Activated T-helper 1 cell treated with anti-CD3 and anti-CD28 coated beads, Interleukin-12 subunit alpha, Interleukin-12 subunit beta, Interleukin-2, Interleukin-4 antibody, amounts not matched to agents 30 ng/mL and 10 ng/mL and 1 ng/mL, durations not matched to agents 14 hours and 24 hours and 36 hours (primary cell): ENCODE data around the gene CABLES2. TPM values are rescaled to one million over a fixed set of nuclear protein-coding genes. Genes with fewer than 3 reads are reported as not detected.

Experiments used
- DNase-seq: peaks from one replicate; pipeline ENCODE4 v3.0.0; 2021; ENCODE audit warnings: low spot score
- H3K27ac Mint-ChIP-seq: one replicate; pipeline ENCODE4 v1.8.0; 2021; ENCODE audit warnings: mild to moderate bottlenecking, mixed read lengths
- H3K27me3 Mint-ChIP-seq: one replicate; pipeline ENCODE4 v1.8.0; 2022; ENCODE audit warnings: mild to moderate bottlenecking, moderate library complexity, mixed read lengths; ENCODE audit not compliant: insufficient read depth
- H3K36me3 Mint-ChIP-seq: one replicate; pipeline ENCODE4 v1.8.0; 2021; ENCODE audit warnings: low read depth, mixed read lengths
- H3K4me1 Mint-ChIP-seq: one replicate; pipeline ENCODE4 v1.8.0; 2021; ENCODE audit warnings: low read depth, mixed read lengths
- H3K4me3 Mint-ChIP-seq: one replicate; pipeline ENCODE4 v1.8.0; 2021; ENCODE audit warnings: mild to moderate bottlenecking, moderate library complexity, mixed read lengths
- H3K9me3 Mint-ChIP-seq: one replicate; pipeline ENCODE4 v1.8.0; 2021; ENCODE audit warnings: mixed read lengths
- intact Hi-C: fragments of 100-400 bp; cut with micrococcal nuclease; formaldehyde crosslinking; loops from one replicate; pipeline ENCODE4 v1.15.1; 2024
- total RNA-seq: library from RNA; stranded (reverse); gene quantifications from 2 replicates; pipeline ENCODE4 v1.2.3, GENCODE V29; 2022

CABLES2 gene
- total RNA-seq, 1 donor from 2014 or later = 12.9 TPM

DNA sequence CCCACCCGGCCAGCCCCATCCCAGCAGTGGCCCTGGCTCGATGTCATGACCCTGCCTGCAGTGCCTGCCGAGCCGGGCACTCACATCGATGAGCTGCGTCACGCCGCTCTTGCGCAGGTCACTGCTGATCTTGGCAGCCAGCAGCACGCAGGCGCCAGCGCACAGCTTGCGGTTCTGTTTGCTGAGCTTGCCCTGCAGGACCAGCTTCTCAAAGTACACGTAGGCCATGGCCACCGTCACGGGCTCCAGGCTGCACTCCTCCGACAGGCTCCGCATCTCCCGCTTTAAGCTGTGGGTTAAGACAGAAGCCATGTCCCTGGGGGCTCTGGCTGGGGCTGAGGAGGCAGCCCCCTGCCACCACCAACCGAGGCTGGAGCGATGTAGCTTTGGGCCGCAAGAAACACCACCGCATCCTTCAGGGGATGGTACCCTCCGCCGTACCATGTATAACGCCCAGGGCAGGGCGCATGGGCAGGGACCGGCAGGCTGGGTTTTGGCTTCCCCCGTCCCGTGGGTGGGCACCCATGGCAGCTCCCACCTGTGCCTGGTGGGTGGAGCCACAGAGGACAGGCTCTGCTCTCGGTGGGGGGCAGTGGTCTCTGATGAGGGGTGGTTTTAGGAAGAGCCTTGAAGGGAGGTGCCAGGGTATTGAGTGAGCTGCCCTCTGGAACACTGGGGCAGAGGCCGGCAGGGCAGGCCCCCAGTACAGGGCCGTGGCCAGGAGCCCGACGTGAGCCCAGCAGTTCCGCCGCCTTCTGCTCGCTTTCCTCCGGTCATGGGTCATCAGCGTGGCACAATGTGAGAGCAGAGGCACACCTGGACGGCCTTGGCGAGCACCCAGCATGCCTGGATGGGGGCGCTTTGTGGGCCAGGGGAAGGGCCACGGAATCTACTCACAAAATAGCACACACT, 15.7 kb downstream of the CABLES2 start:
- no peak for DNase-seq
- intact Hi-C loops = no loop called here
- no peak overlapping the region for H3K4me3 Mint-ChIP-seq
- H3K27ac Mint-ChIP-seq = no peak overlapping the region
- no peaks in the 10 kb centered on the region for H3K9me3 Mint-ChIP-seq
- H3K4me1 Mint-ChIP-seq = peaks cover 22% of the 10 kb centered on the region
- H3K27me3 Mint-ChIP-seq = no peaks in the 10 kb centered on the region
- peaks cover 31% of the 10 kb centered on the region for H3K36me3 Mint-ChIP-seq

DNA sequence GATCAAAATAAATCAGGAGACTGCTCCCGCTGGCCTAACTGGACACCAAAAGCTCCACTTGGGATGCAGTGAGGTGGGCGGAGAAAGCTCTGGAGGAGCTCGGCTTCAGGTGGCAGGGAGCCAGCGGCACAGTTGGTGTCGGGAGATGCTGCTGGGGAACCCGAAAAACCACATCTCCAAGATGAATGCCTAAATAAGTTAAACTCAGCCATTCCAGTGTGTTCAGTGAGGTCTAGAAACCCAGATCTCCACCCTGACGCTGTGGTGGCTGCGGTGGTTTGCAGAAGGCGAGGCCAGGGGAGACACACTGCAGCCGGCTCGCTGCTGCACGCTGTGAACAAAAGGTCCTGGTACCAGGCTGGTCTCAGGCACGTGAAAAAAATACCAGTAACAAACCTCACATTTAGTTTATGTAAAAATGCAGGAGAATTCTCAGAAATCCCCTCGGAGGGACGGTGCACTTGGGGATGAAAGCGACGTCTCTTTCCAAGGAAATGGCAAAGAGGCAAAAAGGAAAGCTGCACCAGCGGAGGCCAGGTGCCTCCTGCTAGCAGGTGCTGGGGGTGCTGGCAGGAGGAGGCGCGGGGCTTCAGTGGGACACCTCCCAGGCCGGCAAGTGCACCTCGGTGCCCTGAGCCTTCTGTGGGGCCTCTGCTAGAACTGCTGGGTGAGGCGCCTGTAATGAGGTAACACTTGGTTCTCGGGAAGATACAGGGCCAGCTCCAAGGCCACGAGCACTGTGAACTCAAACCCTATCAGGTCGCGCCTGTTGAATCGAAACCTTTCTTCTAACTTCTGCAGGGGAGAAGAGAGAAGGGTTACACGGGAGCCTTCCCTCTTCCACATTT, 16.5 kb downstream of the CABLES2 start:
- no peak overlapping the region for H3K27ac Mint-ChIP-seq
- peaks cover 31% of the 10 kb centered on the region for H3K36me3 Mint-ChIP-seq
- intact Hi-C loops = no loop called here
- no peak overlapping the region for H3K4me3 Mint-ChIP-seq
- peaks cover 24% of the 10 kb centered on the region for H3K4me1 Mint-ChIP-seq
- DNase-seq = no peak
- no peaks in the 10 kb centered on the region for H3K27me3 Mint-ChIP-seq
- no peaks in the 10 kb centered on the region for H3K9me3 Mint-ChIP-seq

DNA sequence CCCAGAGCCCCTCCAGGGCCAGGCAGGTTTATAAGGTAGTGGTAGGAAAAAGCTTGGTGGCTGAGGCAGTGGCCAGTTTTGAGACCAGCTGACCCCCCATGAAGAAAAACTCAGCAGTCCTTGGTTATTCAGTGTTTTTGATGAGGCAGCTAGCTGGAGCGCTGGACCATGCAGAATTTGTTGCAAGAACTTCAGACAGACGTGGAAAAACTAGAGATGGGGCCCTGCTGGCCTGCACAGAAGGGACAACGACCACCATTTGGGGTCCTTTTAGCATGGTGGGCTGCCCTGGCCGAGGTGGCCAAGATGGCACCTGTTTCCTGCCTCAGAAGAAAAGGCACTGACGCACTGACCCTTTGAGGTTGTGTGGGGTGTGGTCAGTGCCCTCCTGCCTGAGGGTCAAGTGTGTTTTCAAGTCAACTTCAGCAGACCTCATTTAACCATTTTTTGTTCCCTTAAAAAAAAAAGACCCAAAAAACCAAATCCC, 17.4 kb downstream of the CABLES2 start:
- no peak for DNase-seq
- H3K36me3 Mint-ChIP-seq = peaks cover 31% of the 10 kb centered on the region
- H3K4me3 Mint-ChIP-seq = no peak overlapping the region
- peaks cover 29% of the 10 kb centered on the region for H3K4me1 Mint-ChIP-seq
- H3K27me3 Mint-ChIP-seq = no peaks in the 10 kb centered on the region
- peak overlapping the region; percentile 12 for H3K27ac Mint-ChIP-seq
- H3K9me3 Mint-ChIP-seq = no peaks in the 10 kb centered on the region
- intact Hi-C loops = loop anchor here (5.0 to 10.0 kb wide), 4 partner anchors 225 to 538 kb away; partner anchors contain the start of genes DIDO1, PSMA7, SLCO4A1 and SS18L1

DNA sequence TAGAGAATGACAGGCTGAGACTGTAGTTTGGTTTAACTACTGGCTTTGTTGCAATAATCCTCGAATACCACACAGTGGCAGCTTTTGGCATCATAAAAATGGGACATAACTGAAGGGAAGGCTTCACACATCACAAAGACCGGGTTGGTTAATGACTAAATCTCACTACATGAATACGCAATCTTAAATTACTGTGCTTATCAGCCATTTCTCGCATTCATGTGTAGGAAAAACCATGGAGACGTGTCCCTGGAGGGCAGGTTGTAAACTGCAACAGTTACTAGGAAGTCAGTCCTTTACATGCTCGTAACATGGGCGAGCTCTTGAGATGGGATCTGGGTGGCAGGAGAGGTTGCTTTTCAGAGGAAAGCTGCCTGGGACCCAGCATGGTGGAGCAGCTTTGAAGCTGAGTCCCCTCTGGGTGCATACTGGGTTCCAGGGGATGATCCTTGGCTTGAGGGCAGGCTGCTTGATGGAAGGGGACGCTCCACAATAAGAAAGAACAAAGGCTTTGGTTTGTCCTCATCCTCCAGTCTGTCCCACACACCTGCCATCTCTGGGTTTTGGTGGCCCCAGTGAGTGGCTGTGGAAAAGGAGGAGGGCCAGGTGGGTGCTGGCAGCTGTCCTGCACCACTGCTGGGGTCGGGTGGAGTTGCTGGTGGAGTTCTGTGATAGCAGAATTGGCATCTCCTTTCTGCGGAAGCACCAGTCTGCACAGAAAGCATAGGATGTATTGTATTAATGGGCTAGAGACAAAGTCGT, 18.1 kb downstream of the CABLES2 start:
- Mint-ChIP-seq H3K27me3 (no peaks in the 10 kb centered on the region), H3K9me3 (no peaks in the 10 kb centered on the region), H3K36me3 (peaks cover 33% of the 10 kb centered on the region), H3K4me3 (peak overlapping the region; percentile 93), H3K4me1 (peaks cover 29% of the 10 kb centered on the region), H3K27ac (peak overlapping the region; percentile 63)
- DNase-seq = no peak
- intact Hi-C loops = loop anchor here (5.0 to 10.0 kb wide), 4 partner anchors 226 to 538 kb away; partner anchors contain the start of genes DIDO1, PSMA7, SLCO4A1 and SS18L1

DNA sequence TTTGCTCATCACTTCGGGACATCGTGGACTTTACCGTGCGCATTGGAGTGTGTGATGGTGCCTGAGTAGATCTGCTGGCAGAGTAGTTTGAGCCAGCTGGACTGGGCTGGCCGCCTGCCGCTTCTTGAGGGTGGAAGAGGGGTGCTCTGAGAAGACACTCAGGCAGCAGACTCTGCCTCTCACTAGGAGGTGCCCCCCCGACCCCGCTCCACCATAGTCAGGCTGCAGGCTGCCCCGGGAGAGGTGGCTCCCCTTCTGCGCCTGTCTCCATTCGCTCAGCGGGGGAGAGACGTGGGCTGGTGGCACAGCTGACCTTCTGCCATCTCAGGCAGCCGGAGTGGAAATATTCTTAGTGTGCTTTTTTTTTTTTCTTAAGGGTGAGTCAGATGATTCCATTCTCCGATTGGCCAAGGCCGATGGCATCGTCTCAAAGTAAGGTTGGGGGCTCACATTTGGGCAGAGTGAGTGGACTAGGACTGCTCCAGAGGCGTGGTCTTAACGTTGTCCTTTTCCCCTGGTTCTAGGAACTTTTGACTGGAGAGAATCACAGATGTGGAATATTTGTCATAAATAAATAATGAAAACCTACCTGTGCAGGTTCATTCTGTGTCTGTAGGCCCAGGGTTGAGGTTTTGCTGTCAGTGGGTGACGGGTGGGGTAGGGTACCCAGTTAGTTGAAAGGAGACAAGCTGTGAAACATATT, 19.0 kb downstream of the CABLES2 start:
- Mint-ChIP-seq H3K27ac (peak overlapping the region; percentile 77), H3K4me1 (peaks cover 34% of the 10 kb centered on the region), H3K9me3 (no peaks in the 10 kb centered on the region), H3K4me3 (peak overlapping the region; percentile 93), H3K36me3 (peaks cover 36% of the 10 kb centered on the region), H3K27me3 (no peaks in the 10 kb centered on the region)
- no peak for DNase-seq
- intact Hi-C loops = loop anchor here (1.0 to 10.0 kb wide), 10 partner anchors 19 to 539 kb away; partner anchors contain the start of genes ADRM1, CABLES2, DIDO1 and LSM14B

DNA sequence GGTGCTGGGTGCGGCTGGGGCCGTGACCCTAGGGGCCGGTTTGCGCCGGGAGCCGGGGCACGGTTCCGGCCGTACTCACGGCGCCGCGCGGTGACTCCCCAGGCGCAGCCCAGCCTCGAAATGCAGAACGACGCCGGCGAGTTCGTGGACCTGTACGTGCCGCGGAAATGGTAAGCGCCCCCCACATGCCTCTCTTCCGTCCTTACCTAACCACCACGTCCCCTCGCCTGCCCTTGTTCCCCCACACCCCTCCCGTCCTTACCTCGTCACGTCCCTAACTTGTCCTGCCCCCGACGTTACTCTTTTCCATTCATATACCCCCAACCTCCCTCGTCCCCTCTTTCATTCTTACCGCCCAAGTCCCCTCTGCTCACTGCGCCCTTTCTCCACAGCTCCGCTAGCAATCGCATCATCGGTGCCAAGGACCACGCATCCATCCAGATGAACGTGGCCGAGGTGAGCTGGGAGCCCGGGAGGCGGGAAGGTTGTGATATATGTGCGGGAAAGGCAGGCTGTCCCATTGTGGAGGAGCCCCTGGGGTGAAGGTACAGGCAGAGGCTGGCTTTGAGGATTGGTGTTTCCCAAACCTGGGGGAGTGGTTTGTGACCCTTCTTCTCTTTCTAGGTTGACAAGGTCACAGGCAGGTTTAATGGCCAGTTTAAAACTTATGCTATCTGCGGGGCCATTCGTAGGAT, 19.7 kb downstream of the CABLES2 start:
- peak overlapping the region; percentile 77 for H3K27ac Mint-ChIP-seq
- DNase-seq = no peak
- H3K9me3 Mint-ChIP-seq = no peaks in the 10 kb centered on the region
- H3K36me3 Mint-ChIP-seq = peaks cover 40% of the 10 kb centered on the region
- H3K27me3 Mint-ChIP-seq = no peaks in the 10 kb centered on the region
- peak overlapping the region; percentile 93 for H3K4me3 Mint-ChIP-seq
- intact Hi-C loops = loop anchor here (1.0 to 10.0 kb wide), 10 partner anchors 20 to 540 kb away; partner anchors contain the start of genes ADRM1, CABLES2, DIDO1 and LSM14B
- H3K4me1 Mint-ChIP-seq = peaks cover 39% of the 10 kb centered on the region

DNA sequence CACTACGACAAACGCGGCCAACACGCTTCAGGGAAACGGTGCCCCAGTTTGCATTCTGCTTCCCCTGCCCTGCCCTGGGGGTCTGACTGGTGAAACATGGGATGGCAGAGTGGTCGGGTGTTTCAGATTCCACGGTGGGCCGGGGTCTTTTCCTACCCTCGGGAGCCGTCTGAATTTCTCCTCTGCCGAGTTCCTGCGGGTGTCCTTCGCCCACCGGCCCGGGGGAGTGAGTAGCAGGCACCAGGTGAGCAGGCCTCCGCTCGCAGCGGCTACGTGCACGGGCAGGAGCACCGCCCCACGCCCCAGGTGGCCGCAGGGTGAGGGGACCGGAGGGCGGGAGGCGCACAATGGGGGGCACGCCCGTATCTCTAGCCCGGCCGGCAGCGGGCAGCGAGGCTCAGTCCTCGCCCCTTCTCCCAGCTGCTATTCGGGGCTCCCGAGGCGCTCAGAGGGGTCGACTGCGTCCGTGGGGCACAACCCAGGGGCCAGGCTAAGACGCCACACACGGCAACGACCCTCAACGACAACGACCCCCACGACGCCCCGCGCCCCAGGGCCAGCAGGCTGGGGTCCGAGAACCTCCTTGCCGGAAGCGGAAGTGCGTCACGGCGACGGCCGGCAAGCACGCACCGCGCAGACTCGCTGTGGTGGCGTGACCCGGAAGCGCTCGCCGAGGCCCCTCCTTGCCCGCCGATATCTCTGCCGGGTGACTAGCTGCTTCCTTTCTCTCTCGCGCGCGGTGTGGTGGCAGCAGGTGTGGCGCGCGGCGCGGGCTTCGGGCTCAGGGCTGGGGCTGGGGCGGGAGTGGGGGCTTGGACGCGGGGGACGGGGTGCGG, 20.5 kb downstream of the CABLES2 start, which contains the start of gene RPS21:
Gene RPS21, plus strand, starts transcription at position 721 of the 836 bp plus-strand sequence. CDS start 236 bp downstream, outside the sequence.
- H3K27me3 Mint-ChIP-seq = no peaks in the 10 kb centered on the region
- DNase-seq = peak; percentile 92
- H3K4me3 Mint-ChIP-seq = peak within 1 kb of the TSS; percentile 93
- H3K9me3 Mint-ChIP-seq = peaks cover 5% of the 10 kb centered on the region
- peak within 1 kb of the TSS; percentile 87 for H3K27ac Mint-ChIP-seq
- peaks cover 43% of the 10 kb centered on the region for H3K36me3 Mint-ChIP-seq
- intact Hi-C loops = loop anchor here (1.0 to 10.0 kb wide), 10 partner anchors 21 to 541 kb away; partner anchors contain the start of genes ADRM1, CABLES2, DIDO1 and LSM14B
- peaks cover 39% of the 10 kb centered on the region for H3K4me1 Mint-ChIP-seq

DNA sequence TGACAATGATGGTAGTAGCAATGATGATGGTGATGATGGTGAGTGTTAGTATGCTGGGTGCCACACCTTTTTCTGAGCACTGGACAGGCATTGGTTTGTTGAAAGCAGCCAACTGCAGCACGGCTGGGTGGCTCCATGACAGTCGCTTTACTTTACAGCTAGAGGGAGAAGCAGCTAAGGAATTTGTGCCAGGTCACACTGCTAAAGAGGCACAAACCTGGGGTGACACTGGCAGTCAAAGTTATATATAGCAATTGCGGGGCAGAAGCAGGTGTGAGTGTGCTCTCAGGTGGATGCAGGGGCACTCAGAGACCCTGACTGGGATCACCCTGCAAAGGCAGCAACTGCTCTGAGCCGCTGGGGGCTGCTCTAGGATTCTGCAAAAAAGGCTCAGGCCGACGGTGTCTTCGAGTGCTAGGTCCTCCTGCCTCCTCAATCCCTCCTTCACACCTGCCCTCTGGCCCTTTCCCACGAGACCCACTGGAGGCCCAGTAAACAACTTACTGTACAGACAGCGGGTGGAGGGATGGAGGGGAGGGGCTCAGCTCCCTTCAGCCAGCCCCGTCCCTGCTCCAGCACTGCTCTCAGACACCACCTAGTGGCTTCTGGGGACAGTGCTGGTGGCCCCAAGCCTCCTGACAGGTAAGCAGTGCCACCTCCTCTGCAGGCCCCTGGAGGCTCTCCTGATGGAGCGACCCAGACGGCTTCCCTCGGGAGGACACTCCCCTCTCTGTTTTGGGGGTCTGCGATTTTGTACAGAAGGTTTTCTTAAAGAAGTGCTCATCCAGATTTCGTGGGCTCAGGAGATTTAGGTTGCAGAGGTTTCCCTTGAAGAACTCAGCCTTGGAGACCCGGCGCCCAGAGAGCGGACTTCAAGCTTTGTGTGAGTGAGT, 24.5 kb downstream of the CABLES2 start:
- H3K9me3 Mint-ChIP-seq = peaks cover 5% of the 10 kb centered on the region
- peak overlapping the region; percentile 30 for H3K4me3 Mint-ChIP-seq
- H3K27ac Mint-ChIP-seq = peak overlapping the region; percentile 4
- peaks cover 19% of the 10 kb centered on the region for H3K4me1 Mint-ChIP-seq
- peaks cover 17% of the 10 kb centered on the region for H3K36me3 Mint-ChIP-seq
- intact Hi-C loops = loop anchor here (1.0 to 10.0 kb wide), 3 partner anchors 80 to 372 kb away; partner anchors contain the start of gene ADRM1
- H3K27me3 Mint-ChIP-seq = no peaks in the 10 kb centered on the region
- peak; percentile 73 for DNase-seq

DNA sequence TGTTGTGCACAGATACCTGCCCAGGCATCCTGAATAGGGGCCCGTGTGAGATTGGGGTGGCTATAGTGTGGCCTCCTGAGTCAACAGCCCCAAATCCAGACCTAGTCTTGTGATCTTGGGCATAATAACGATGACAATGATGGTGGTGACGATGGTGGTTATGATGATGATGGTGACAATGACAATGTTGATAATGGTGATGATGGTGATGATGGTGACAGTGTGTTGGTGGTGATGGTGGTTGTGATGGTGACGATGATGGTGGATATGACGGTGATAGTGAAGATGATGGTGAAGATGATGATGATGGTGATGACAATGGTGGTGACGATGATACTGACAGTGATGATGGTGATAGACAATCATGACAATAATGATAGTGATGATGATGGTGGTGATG, 25.2 kb downstream of the CABLES2 start:
- H3K4me3 Mint-ChIP-seq = no peak overlapping the region
- H3K27me3 Mint-ChIP-seq = no peaks in the 10 kb centered on the region
- no peak overlapping the region for H3K27ac Mint-ChIP-seq
- peaks cover 5% of the 10 kb centered on the region for H3K9me3 Mint-ChIP-seq
- intact Hi-C loops = loop anchor here (1.0 to 10.0 kb wide), 3 partner anchors 80 to 372 kb away; partner anchors contain the start of gene ADRM1
- H3K4me1 Mint-ChIP-seq = peaks cover 17% of the 10 kb centered on the region
- no peak for DNase-seq
- peaks cover 16% of the 10 kb centered on the region for H3K36me3 Mint-ChIP-seq
